Aorta (tissue), 5 donors: ENCODE measurements around the gene ZNF521. TPM values are rescaled to one million over a fixed set of nuclear protein-coding genes. Genes with fewer than 3 reads are reported as not detected.

Experiments
- ATAC-seq: fragments of 200-7000 bp; cut with Tn5 transposase; one replicate; pipeline ENCODE4 v1.9.1; 2022; ENCODE audit warnings: moderate library complexity; ENCODE audit not compliant: low FRiP score
- DNase-seq, 2 donors: peaks; one replicate each; pipeline ENCODE4 v3.0.0-alpha.2; 2020
- H3K27ac ChIP-seq, 2 donors: one replicate each; pipeline ENCODE4 v1.5.1; 2013; ENCODE audit warnings: low read length in 2 of 2, mild to moderate bottlenecking in 2 of 2, moderate library complexity in 2 of 2, control low read depth in 1 of 2, inconsistent platforms in 1 of 2, low read depth in 1 of 2
- H3K27me3 ChIP-seq, 2 donors: one replicate each; pipeline ENCODE4 v1.6.1; 2013; ENCODE audit warnings: control low read depth in 1 of 2, low read length in 1 of 2, mild to moderate bottlenecking in 1 of 2, moderate library complexity in 1 of 2; ENCODE audit not compliant: insufficient read depth in 2 of 2, control insufficient read depth in 1 of 2
- H3K36me3 ChIP-seq, 2 donors: one replicate each; pipeline ENCODE4 v1.6.1; 2013; ENCODE audit warnings: control low read depth in 1 of 2, low read length in 1 of 2, mild to moderate bottlenecking in 1 of 2; ENCODE audit not compliant: insufficient read depth in 2 of 2, control insufficient read depth in 1 of 2
- H3K4me1 ChIP-seq, 2 donors: one replicate each; pipeline ENCODE4 v1.6.1; 2013; ENCODE audit warnings: low read length in 2 of 2, control low read depth in 1 of 2, mild to moderate bottlenecking in 1 of 2, moderate library complexity in 1 of 2; ENCODE audit not compliant: insufficient read depth in 2 of 2, control insufficient read depth in 1 of 2
- H3K4me3 ChIP-seq, 2 donors: one replicate each; pipeline ENCODE4 v1.5.1; 2013; ENCODE audit warnings: low read length in 2 of 2, control low read depth in 1 of 2, mild to moderate bottlenecking in 1 of 2
- H3K9me3 ChIP-seq: one replicate; pipeline ENCODE4 v1.6.1; 2013; ENCODE audit warnings: mild to moderate bottlenecking, low read length; ENCODE audit not compliant: control insufficient read depth
- whole genome bisulfite sequencing, 2 donors: extraction: QIAGEN DNeasy Blood & Tissue Kit; methylation state at CpG; one replicate each; pipeline ENCODE4 v1.1.7; 2013; 5-methylcytosine and 5-hydroxymethylcytosine counted together
- intact Hi-C, 2 donors: fragments of 100-400 bp; cut with DNase I; formaldehyde crosslinking; loops; one replicate each; pipeline versions ENCODE4 v1.14.2 to v1.15.0; 2022
- polyA plus RNA-seq, 2 donors: library from polyadenylated mRNA; stranded (reverse); fragments of 200-250 nt; gene quantifications; one replicate each; pipeline ENCODE4 v1.2.3, GENCODE V29; 2013
- total RNA-seq, 2 donors: library from RNA; stranded (reverse); fragmentation: NEBNext Ultra II Directional; extraction: Animal tissue kit (Norgen Biotek cat#: 25700); gene quantifications; one replicate each; pipeline ENCODE4 v1.2.1, GENCODE V29; 2021
- donor health status: healthy with polysubstance abuse.
- donor health status: Bipolar disorder and iron deficiency.
- donor health status: DM: no; HTN: no; CAD: no.
- donor health status: DM: no; HTN: no; CAD: no.
- donor health status: DM: yes; HTN: yes; CAD: no.

Gene ZNF521
- total and polyA plus RNA-seq, 4 donors: 0.84 to 88.7 (median 14.6) TPM

DNA sequence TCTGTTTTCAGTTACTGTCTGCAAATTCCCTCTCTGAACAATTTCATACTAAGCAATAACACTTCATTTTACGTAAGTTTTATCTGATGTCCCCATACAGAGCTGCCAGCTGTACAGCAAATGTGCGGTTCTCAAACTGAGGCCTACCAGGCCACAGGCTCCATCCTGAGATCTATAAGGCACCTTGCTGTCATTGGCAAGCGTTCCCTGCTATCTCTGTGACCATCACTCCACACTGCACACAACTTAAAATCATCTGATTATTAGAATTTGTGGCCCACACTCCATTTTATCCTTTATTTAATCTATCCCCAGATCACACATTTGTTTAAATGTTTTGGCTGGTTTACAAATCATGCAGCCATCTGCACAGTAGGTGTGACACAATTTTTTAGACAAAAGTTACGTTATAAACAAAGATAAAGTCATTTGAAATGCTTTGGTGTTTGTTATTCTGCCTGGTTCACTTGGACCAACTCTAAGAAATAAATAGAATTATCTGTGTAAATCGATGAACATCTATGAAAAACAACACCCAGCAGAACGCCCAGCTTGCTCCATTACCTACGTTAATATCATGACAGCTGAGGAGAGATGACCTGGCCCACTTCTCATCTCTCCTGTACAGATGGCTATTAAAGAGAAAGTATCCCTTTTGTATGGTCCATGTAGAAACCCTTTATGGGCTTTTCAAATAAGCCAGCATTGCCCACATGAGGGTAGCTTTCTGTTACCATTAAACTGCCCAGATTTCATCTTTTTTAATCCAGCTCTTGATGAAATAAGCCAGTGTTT is 162.4 kb downstream of the ZNF521 start:
- Histone ChIP-seq H3K36me3 (no peaks in the 10 kb centered on the region), H3K4me3 (no peak overlapping the region), H3K9me3 (no peaks in the 10 kb centered on the region), H3K27ac (no peak overlapping the region), H3K27me3 (no peaks in the 10 kb centered on the region), H3K4me1 (no peaks in the 10 kb centered on the region)
- 91% methylated on average over 7 of the region's 7 CpGs for WGBS, 2 donors
- intact Hi-C loops: no loop called here
- ATAC-seq (no peak), DNase-seq (no peak)

- Histone ChIP-seq H3K27me3 (no peaks in the 10 kb centered on the region), H3K9me3 (no peaks in the 10 kb centered on the region), H3K4me3 (no peak overlapping the region), H3K36me3 (no peaks in the 10 kb centered on the region), H3K27ac (no peak overlapping the region), H3K4me1 (no peaks in the 10 kb centered on the region)
- WGBS, 2 donors: 77 to 87% methylated on average over 7 of the region's 7 CpGs
- ATAC-seq (no peak), DNase-seq (no peak)
- intact Hi-C loops: no loop called here
Observed at GRCh38 chr18:25187521-25188192, 164.3 kb downstream of the ZNF521 start.

DNA sequence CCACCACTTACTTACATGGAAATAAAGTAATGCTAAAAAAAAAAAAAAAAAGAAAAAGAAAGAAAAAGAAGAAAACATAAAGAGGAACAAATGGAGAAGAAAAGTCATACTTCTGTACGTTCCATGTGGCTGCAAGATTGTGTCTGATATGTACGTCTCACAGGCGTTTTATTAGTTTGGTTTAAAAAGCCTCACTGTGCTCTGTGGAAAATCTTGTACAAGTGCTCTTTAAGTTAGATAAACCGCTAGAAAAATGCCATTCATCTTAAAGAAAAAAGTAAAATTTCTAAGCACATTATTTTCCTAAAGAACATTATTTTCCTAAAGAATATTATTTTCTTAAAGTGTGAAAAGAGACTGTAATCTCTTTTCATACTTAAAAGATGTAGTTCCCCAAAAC is 165.1 kb downstream of the ZNF521 start:
- Histone ChIP-seq H3K27ac (no peak overlapping the region), H3K9me3 (no peaks in the 10 kb centered on the region), H3K4me1 (no peaks in the 10 kb centered on the region), H3K27me3 (no peaks in the 10 kb centered on the region), H3K4me3 (no peak overlapping the region), H3K36me3 (no peaks in the 10 kb centered on the region)
- ATAC-seq (no peak), DNase-seq (no peak)
- intact Hi-C loops: no loop called here
- 58 to 64% methylated on average over 4 of the region's 4 CpGs for WGBS, 2 donors

- H3K9me3 ChIP-seq: no peaks in the 10 kb centered on the region
- intact Hi-C loops: no loop called here
Observed at GRCh38 chr18:25181993-25182392, 170.0 kb downstream of the ZNF521 start.

DNA sequence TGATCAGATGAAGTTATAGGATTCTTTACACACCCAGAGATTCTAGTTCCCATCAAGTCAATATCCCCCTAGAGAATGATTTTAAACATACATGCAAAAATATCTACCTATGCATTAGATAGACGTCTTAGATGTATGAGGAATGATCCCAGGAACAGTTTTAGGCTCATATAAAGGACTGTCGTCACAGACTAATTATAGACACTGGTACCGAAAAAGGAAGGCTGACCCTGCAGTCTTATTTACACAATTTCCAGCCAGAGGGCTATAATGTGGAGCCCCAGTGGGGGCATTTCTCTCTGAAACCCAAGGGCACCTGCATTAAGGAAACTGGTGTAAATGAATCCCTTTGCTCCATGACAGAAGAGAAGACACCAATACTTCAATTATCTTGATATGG is 170.4 kb downstream of the ZNF521 start:
- Histone ChIP-seq H3K9me3 (no peaks in the 10 kb centered on the region), H3K36me3 (no peaks in the 10 kb centered on the region), H3K4me3 (no peak overlapping the region), H3K27ac (no peak overlapping the region), H3K27me3 (no peaks in the 10 kb centered on the region), H3K4me1 (no peaks in the 10 kb centered on the region)
- no peak for ATAC-seq
- DNase-seq: no peak
- intact Hi-C loops: no loop called here
- 45 to 54% methylated on average over 3 of the region's 3 CpGs for WGBS, 2 donors

More at GRCh38 chr18:25181993-25182392, 170.0 kb downstream of the ZNF521 start:
- no peaks in the 10 kb centered on the region for H3K36me3 ChIP-seq
- H3K27me3 ChIP-seq: no peaks in the 10 kb centered on the region
- WGBS, 2 donors: 93 to 96% methylated on average over 2 of the region's 2 CpGs
- H3K4me3 ChIP-seq: no peak overlapping the region
- DNase-seq (no peak), ATAC-seq (no peak)
- H3K27ac ChIP-seq: no peak overlapping the region
- H3K4me1 ChIP-seq: no peaks in the 10 kb centered on the region

GRCh38 chr18:25180973-25181548 is 170.9 kb downstream of the ZNF521 start:
- Histone ChIP-seq H3K9me3 (no peaks in the 10 kb centered on the region), H3K27ac (no peak overlapping the region), H3K36me3 (no peaks in the 10 kb centered on the region), H3K4me1 (no peaks in the 10 kb centered on the region), H3K27me3 (no peaks in the 10 kb centered on the region), H3K4me3 (no peak overlapping the region)
- ATAC-seq: no peak
- intact Hi-C loops: no loop called here
- 66 to 73% methylated on average over 6 of the region's 6 CpGs for WGBS, 2 donors
- DNase-seq: no peak

- ATAC-seq (no peak), DNase-seq (no peak)
- Histone ChIP-seq H3K4me3 (no peak overlapping the region), H3K9me3 (no peaks in the 10 kb centered on the region), H3K27ac (no peak overlapping the region), H3K27me3 (no peaks in the 10 kb centered on the region), H3K4me1 (no peaks in the 10 kb centered on the region), H3K36me3 (no peaks in the 10 kb centered on the region)
- intact Hi-C loops: loop anchor here in 1 of 2 donors (10.0 kb wide), 1 partner anchor 127 kb away; no protein-coding TSS in a partner anchor
- 73 to 78% methylated on average over 3 of the region's 3 CpGs for WGBS, 2 donors
Observed at GRCh38 chr18:25177631-25178030, 174.3 kb downstream of the ZNF521 start.

- Histone ChIP-seq H3K4me3 (no peak overlapping the region), H3K27me3 (no peaks in the 10 kb centered on the region), H3K27ac (no peak overlapping the region), H3K36me3 (no peaks in the 10 kb centered on the region), H3K9me3 (no peaks in the 10 kb centered on the region), H3K4me1 (no peaks in the 10 kb centered on the region)
- WGBS, 2 donors: 89 to 90% methylated on average over 19 of the region's 19 CpGs
- no peak for DNase-seq
- intact Hi-C loops: loop anchor here in 1 of 2 donors (10.0 kb wide), 1 partner anchor 128 kb away; no protein-coding TSS in a partner anchor
- no peak for ATAC-seq
Observed at GRCh38 chr18:25176518-25177042, 175.4 kb downstream of the ZNF521 start.
